Immature natural killer cell (primary cell): ENCODE results near the gene NOP53. TPM values are rescaled to one million over a fixed set of nuclear protein-coding genes. Genes with fewer than 3 reads are reported as not detected.

Source experiments
- DNase-seq, 3 donors: peaks; one replicate each; pipeline ENCODE4 v3.0.0; 2022; ENCODE audit warnings: mixed read lengths in 1 of 3
- H3K27ac Mint-ChIP-seq, 6 donors: one replicate each; pipeline ENCODE4 v1.8.0; 2020; ENCODE audit warnings: mixed read lengths in 6 of 6, mild to moderate bottlenecking in 5 of 6, inconsistent platforms in 4 of 6, moderate library complexity in 3 of 6
- H3K27me3 Mint-ChIP-seq, 3 donors: one replicate each; pipeline ENCODE4 v1.8.0; 2020 to 2021; ENCODE audit warnings: low read depth in 3 of 3, mild to moderate bottlenecking in 3 of 3, mixed read lengths in 3 of 3, moderate library complexity in 3 of 3, inconsistent platforms in 1 of 3
- H3K36me3 Mint-ChIP-seq, 3 donors: one replicate each; pipeline ENCODE4 v1.8.0; 2020; ENCODE audit warnings: mixed read lengths in 3 of 3, inconsistent platforms in 2 of 3, mild to moderate bottlenecking in 2 of 3
- H3K4me1 Mint-ChIP-seq, 2 donors: one replicate each; pipeline ENCODE4 v1.8.0; 2020; ENCODE audit warnings: inconsistent platforms in 2 of 2, mild to moderate bottlenecking in 2 of 2, mixed read lengths in 2 of 2, moderate library complexity in 1 of 2
- H3K4me3 Mint-ChIP-seq, 5 donors: one replicate each; pipeline ENCODE4 v1.8.0; 2020; ENCODE audit warnings: mild to moderate bottlenecking in 5 of 5, mixed read lengths in 5 of 5, inconsistent platforms in 3 of 5, moderate library complexity in 3 of 5
- H3K9me3 Mint-ChIP-seq, 6 donors: one replicate each; pipeline ENCODE4 v1.8.0; 2020; ENCODE audit warnings: mild to moderate bottlenecking in 6 of 6, mixed read lengths in 6 of 6, inconsistent platforms in 4 of 6, moderate library complexity in 3 of 6
- polyA plus RNA-seq, 3 donors: library from polyadenylated mRNA; unstranded; fragments of 300-500 nt; fragmentation: Illumina TruSeq; gene quantifications; one replicate each; pipeline ENCODE4 v1.2.3, GENCODE V29; 2021

NOP53 gene
- 100 to 1,000 TPM in 2 of 3 donors, 10 to 100 TPM in 1; 72.0 to 234 (median 101) TPM for polyA plus RNA-seq

- Mint-ChIP-seq H3K27me3 (peaks cover 5 to 12% (median 9%) of the 10 kb centered on the region in 3 donors), H3K9me3 (no peaks in the 10 kb centered on the region)
Measured at GRCh38 chr19:47745010-47745901, at the start of gene NOP53. Gene NOP53 (plus strand): TSS chr19:47745546. CDS start chr19:47745560, 14 bp downstream.

GRCh38 chr19:47696635-47697034 lies 48.7 kb upstream of the NOP53 start:
- Mint-ChIP-seq H3K27ac (peak overlapping the region in 1 of 6 donors; percentile 12), H3K4me3 (no peak overlapping the region), H3K27me3 (peaks cover 0 to 1% (median 0%) of the 10 kb centered on the region in 3 donors), H3K9me3 (no peaks in the 10 kb centered on the region), H3K4me1 (no peaks in the 10 kb centered on the region), H3K36me3 (peaks cover 4 to 8% (median 4%) of the 10 kb centered on the region in 3 donors)
- DNase-seq, result no peak

More at GRCh38 chr19:47745010-47745901, at the start of gene NOP53:
- peak within 1 kb of the TSS; percentile 96 to 100 (median 98) for H3K27ac Mint-ChIP-seq
- H3K36me3 Mint-ChIP-seq, result peaks cover 8 to 9% (median 8%) of the 10 kb centered on the region in 3 donors
- peak; percentile 97 to 98 (median 97) for DNase-seq
- H3K4me1 Mint-ChIP-seq, result peaks cover 30 to 40% of the 10 kb centered on the region in 2 donors
- peak within 1 kb of the TSS; percentile 95 to 99 (median 98) for H3K4me3 Mint-ChIP-seq

DNA sequence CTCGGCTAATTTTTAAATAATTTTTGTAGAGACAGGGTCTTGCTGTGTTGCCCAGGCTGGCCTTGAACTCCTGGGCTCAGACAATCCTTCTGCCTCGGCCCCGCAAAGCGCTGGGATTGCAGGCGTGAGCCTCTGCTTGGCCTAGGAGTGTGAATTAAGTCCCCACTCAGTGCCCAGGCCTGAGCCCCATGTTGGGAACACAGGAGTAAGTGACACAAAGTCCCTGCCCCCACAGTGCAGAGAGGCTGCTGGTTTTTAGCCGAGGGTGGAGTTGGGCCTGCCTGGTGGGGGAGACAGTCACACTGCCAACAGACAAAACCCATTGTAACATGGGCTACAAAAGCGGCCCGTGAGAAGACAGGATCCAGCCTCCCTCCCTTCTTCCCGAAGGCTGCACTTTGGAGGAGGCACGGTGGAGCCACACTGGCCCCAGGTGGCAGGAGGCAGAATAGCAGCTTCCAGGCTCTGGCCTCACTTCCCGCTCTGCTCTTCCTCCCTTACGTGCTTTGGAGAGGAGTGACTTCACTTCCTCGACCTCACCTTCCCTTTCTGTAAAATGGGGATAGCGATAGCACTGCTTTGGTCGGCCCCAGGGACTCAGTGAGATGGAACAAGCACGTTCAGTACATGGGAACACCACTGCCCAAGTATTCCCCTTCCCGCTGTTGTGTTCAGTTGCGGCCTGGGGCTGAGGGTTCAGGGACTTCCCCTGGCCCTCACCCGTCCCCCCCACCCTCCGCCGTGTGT lies 47.3 kb upstream of the NOP53 start:
- Mint-ChIP-seq H3K27me3 (no peaks in the 10 kb centered on the region), H3K9me3 (no peaks in the 10 kb centered on the region), H3K4me3 (no peak overlapping the region), H3K27ac (peak overlapping the region in 1 of 6 donors; percentile 23), H3K36me3 (peaks cover 7 to 15% (median 7%) of the 10 kb centered on the region in 3 donors), H3K4me1 (no peaks in the 10 kb centered on the region)
- DNase-seq, result peak; percentile 32 to 44 (median 41)

GRCh38 chr19:47698631-47699359 lies 46.6 kb upstream of the NOP53 start:
- H3K9me3 Mint-ChIP-seq, result no peaks in the 10 kb centered on the region
- H3K27me3 Mint-ChIP-seq, result no peaks in the 10 kb centered on the region
- no peak for DNase-seq
- peaks cover 11 to 19% (median 11%) of the 10 kb centered on the region in 3 donors for H3K36me3 Mint-ChIP-seq
- no peak overlapping the region for H3K27ac Mint-ChIP-seq
- no peaks in the 10 kb centered on the region for H3K4me1 Mint-ChIP-seq
- no peak overlapping the region for H3K4me3 Mint-ChIP-seq

- no peak overlapping the region for H3K4me3 Mint-ChIP-seq
Measured at GRCh38 chr19:47699360-47699917, 45.9 kb upstream of the NOP53 start.

DNA sequence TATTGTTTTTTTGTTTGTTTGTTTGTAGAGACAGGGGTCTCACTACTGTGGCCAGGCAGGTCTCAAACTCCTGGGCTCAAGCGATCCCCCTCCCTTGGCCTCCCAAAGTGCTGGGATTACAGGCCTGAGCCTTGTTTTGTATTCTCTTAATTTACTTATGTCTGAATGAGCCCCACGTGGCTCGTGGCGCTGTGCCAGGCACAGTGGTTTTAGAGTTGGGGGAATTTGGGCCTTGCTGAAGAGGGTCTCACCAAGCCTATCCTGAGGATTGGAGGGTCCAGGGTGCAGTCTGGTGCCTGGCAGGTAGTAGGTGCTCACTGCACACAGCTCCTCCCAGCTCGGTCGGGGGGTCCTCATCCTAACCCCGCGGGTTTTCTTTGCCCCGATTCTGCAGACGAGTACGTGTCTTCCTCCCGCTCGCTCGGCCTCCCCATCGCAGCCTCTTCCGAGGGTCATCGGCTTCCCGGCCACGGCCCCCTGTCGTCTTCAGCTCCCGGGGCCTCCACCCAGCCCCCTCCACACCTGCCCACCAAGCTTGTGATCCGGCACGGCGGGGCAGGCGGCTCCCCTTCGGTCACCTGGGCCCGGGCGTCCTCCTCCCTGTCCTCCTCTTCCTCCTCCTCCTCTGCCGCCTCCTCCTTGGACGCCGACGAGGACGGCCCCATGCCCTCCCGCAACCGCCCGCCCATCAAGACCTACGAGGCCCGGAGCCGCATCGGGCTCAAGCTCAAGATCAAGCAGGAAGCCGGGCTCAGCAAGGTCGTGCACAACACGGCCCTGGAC lies 44.2 kb upstream of the NOP53 start:
- Mint-ChIP-seq H3K9me3 (no peaks in the 10 kb centered on the region), H3K27ac (no peak overlapping the region)
- no peak for DNase-seq

More at GRCh38 chr19:47699360-47699917, 45.9 kb upstream of the NOP53 start:
- H3K9me3 Mint-ChIP-seq, result no peaks in the 10 kb centered on the region
- peaks cover 11 to 19% (median 11%) of the 10 kb centered on the region in 3 donors for H3K36me3 Mint-ChIP-seq
- no peak overlapping the region for H3K27ac Mint-ChIP-seq
- peak; percentile 25 to 36 (median 32) for DNase-seq
- H3K4me1 Mint-ChIP-seq, result no peaks in the 10 kb centered on the region
- peaks cover 0 to 2% (median 0%) of the 10 kb centered on the region in 3 donors for H3K27me3 Mint-ChIP-seq

DNA sequence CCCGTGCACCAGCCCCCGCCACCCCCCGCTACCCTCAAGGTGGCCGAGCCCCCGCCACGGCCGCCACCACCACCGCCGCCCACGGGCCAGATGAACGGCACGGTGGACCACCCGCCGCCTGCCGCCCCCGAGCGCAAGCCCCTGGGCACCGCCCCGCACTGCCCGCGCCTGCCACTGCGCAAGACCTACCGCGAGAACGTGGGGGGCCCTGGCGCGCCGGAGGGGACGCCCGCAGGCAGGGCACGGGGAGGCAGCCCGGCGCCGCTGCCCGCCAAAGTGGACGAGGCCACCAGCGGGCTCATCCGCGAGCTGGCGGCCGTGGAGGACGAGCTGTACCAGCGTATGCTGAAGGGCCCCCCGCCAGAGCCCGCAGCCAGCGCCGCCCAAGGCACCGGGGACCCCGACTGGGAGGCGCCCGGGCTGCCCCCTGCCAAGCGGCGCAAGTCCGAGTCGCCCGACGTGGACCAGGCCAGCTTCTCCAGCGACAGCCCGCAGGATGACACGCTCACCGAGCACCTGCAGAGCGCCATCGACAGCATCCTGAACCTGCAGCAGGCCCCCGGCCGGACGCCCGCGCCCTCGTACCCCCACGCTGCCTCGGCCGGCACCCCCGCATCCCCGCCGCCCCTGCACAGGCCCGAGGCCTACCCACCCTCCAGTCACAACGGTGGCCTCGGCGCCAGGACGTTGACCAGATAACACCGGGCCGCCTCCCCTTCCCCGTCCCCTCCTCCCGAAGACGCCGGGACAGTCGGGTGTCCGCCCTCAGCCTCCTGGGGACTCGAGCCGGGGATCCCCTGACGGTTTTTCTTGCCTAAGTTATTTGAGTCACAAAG lies 43.4 kb upstream of the NOP53 start:
- Mint-ChIP-seq H3K9me3 (no peaks in the 10 kb centered on the region), H3K36me3 (peaks cover 6 to 16% (median 7%) of the 10 kb centered on the region in 3 donors), H3K4me1 (no peaks in the 10 kb centered on the region), H3K4me3 (no peak overlapping the region), H3K27me3 (peaks cover 2% of the 10 kb centered on the region in 3 donors), H3K27ac (no peak overlapping the region)
- DNase-seq, result no peak

More for the DNA sequence above, 44.2 kb upstream of the NOP53 start:
- H3K4me1 Mint-ChIP-seq, result no peaks in the 10 kb centered on the region
- H3K4me3 Mint-ChIP-seq, result no peak overlapping the region
- H3K36me3 Mint-ChIP-seq, result peaks cover 6 to 16% (median 7%) of the 10 kb centered on the region in 3 donors
- peaks cover 2% of the 10 kb centered on the region in 3 donors for H3K27me3 Mint-ChIP-seq

GRCh38 chr19:47702671-47703070 lies 42.7 kb upstream of the NOP53 start:
- Mint-ChIP-seq H3K27me3 (peaks cover 2 to 4% (median 2%) of the 10 kb centered on the region in 3 donors), H3K4me3 (no peak overlapping the region), H3K27ac (peak overlapping the region in 1 of 6 donors; percentile 40), H3K9me3 (no peaks in the 10 kb centered on the region), H3K36me3 (peaks cover 6 to 16% (median 7%) of the 10 kb centered on the region in 3 donors), H3K4me1 (peaks cover 0 to 3% of the 10 kb centered on the region in 2 donors)
- DNase-seq, result no peak

GRCh38 chr19:47703301-47703700 lies 42.0 kb upstream of the NOP53 start:
- H3K9me3 Mint-ChIP-seq, result no peaks in the 10 kb centered on the region
- peaks cover 2 to 4% (median 2%) of the 10 kb centered on the region in 3 donors for H3K27me3 Mint-ChIP-seq
- peaks cover 0 to 3% of the 10 kb centered on the region in 2 donors for H3K4me1 Mint-ChIP-seq
- H3K4me3 Mint-ChIP-seq, result no peak overlapping the region
- peaks cover 6 to 16% (median 7%) of the 10 kb centered on the region in 3 donors for H3K36me3 Mint-ChIP-seq
- no peak overlapping the region for H3K27ac Mint-ChIP-seq
- no peak for DNase-seq

GRCh38 chr19:47704024-47704423 lies 41.3 kb upstream of the NOP53 start:
- peaks cover 0 to 3% of the 10 kb centered on the region in 2 donors for H3K4me1 Mint-ChIP-seq
- no peak overlapping the region for H3K4me3 Mint-ChIP-seq
- no peaks in the 10 kb centered on the region for H3K9me3 Mint-ChIP-seq
- no peak for DNase-seq
- peaks cover 6 to 16% (median 7%) of the 10 kb centered on the region in 3 donors for H3K36me3 Mint-ChIP-seq
- H3K27ac Mint-ChIP-seq, result no peak overlapping the region
- peaks cover 2 to 4% (median 2%) of the 10 kb centered on the region in 3 donors for H3K27me3 Mint-ChIP-seq

GRCh38 chr19:47704656-47705055 lies 40.7 kb upstream of the NOP53 start:
- no peaks in the 10 kb centered on the region for H3K9me3 Mint-ChIP-seq
- H3K27me3 Mint-ChIP-seq, result peaks cover 2 to 4% (median 2%) of the 10 kb centered on the region in 3 donors
- H3K4me3 Mint-ChIP-seq, result no peak overlapping the region
- peaks cover 0 to 3% of the 10 kb centered on the region in 2 donors for H3K4me1 Mint-ChIP-seq
- H3K36me3 Mint-ChIP-seq, result peaks cover 6 to 16% (median 7%) of the 10 kb centered on the region in 3 donors
- no peak for DNase-seq
- no peak overlapping the region for H3K27ac Mint-ChIP-seq
